DND-41 (cell line): ENCODE results near the gene PDCL2.
A peak's percentile ranks its signal among the peaks of the same experiment; 100 is the strongest.
"Not testable (repeated sequence)": the region's sequence is repeated elsewhere in the genome, so short reads cannot be mapped to it uniquely, and the experiment has no call there.

Source experiments
- ATAC-seq: fragments of 200-7000 bp; cut with Tn5 transposase; 3 replicates; pipeline ENCODE4 v1.9.1; 2021; ENCODE audit warnings: low read depth; ENCODE audit not compliant: insufficient read depth
- DNase-seq: peaks from one replicate; pipeline ENCODE4 v3.0.0-alpha.2; 2020
- H2AFZ ChIP-seq: 2 replicates; pipeline ENCODE4 v1.6.0; 2012; ENCODE audit warnings: low read depth, low read length
- H3K27ac ChIP-seq: 2 replicates; pipeline ENCODE4 v1.5.1; 2012; ENCODE audit warnings: low read length, inconsistent platforms
- H3K27me3 ChIP-seq: fragments of 200-600 bp; sonication (generic); 2 replicates; pipeline ENCODE4 v1.6.0; 2012; ENCODE audit warnings: low read length, mild to moderate bottlenecking, inconsistent platforms; ENCODE audit not compliant: insufficient read depth, poor library complexity
- H3K36me3 ChIP-seq: 2 replicates; pipeline ENCODE4 v1.5.1; 2012; ENCODE audit warnings: low read length, inconsistent platforms; ENCODE audit not compliant: insufficient read depth
- H3K4me1 ChIP-seq: 2 replicates; pipeline ENCODE4 v1.5.1; 2012; ENCODE audit warnings: mild to moderate bottlenecking, low read length; ENCODE audit not compliant: insufficient read depth
- H3K4me2 ChIP-seq: 2 replicates; pipeline ENCODE4 v1.6.0; 2012; ENCODE audit warnings: mild to moderate bottlenecking, moderate library complexity, low read length, inconsistent platforms; ENCODE audit not compliant: insufficient read depth
- H3K4me3 ChIP-seq, 2 experiments: fragments of 200-600 bp in 1 of 2; shearing (Covaris generic) in 1 of 2; 2 replicates each; pipeline ENCODE4 v1.5.1; 2012 to 2016; ENCODE audit warnings: inconsistent platforms in 2 of 2, low read length in 2 of 2, mild to moderate bottlenecking in 2 of 2, low read depth in 1 of 2, moderate library complexity in 1 of 2
- H3K79me2 ChIP-seq: 2 replicates; pipeline ENCODE4 v1.6.0; 2012; ENCODE audit warnings: low read length, inconsistent platforms; ENCODE audit not compliant: insufficient read depth
- H3K9ac ChIP-seq: 2 replicates; pipeline ENCODE4 v1.6.0; 2012; ENCODE audit warnings: low read depth, mild to moderate bottlenecking, inconsistent platforms, low read length, moderate library complexity
- H3K9me3 ChIP-seq: 2 replicates; pipeline ENCODE4 v1.5.1; 2012; ENCODE audit warnings: low read length, moderate library complexity, mild to moderate bottlenecking, inconsistent platforms; ENCODE audit not compliant: insufficient read depth, severe bottlenecking
- H4K20me1 ChIP-seq: 2 replicates; pipeline ENCODE4 v1.6.0; 2012; ENCODE audit warnings: low read length; ENCODE audit not compliant: insufficient read depth
- EZH2 ChIP-seq: IDR thresholded peaks from 3 replicates; pipeline ENCODE4 v1.6.1; 2012; ENCODE audit warnings: borderline replicate concordance, low read depth, mild to moderate bottlenecking, moderate library complexity, low read length, inconsistent platforms; ENCODE audit not compliant: severe bottlenecking
- TF ChIP-seq, protein P1 (sequence below): IDR thresholded peaks from 2 replicates; pipeline ENCODE4 v1.5.1; 2012; ENCODE audit warnings: borderline replicate concordance, low read length, moderate library complexity, mild to moderate bottlenecking; ENCODE audit not compliant: poor library complexity, severe bottlenecking; ENCODE audit errors: extremely low read depth

Gene PDCL2

DNA sequence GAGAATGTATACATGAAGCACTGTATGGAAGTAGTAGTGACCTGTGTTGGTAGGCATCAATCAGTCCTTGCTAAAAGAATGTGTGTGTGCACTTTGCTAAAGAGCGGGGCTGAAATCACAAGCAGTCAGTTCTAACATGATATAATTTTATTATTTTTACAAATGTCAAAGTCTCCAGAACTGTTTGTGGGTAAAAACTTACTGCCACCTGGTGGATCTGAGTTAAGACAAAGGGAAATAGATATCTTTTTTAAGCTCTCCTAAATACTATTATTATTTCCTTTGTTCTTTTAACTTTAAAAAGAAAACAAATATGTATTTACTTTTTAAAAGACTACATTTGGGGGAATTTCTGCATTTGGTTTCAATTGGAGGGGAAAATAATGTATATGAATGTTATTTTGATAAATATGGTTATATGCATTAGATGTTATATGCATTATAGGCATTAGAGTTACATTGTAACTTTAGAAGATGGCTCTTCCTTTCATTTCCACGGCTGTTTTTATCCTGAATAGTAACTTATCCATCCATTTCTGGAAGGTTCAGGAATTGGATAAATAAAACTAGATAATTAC lies 37.5 kb downstream of the PDCL2 start:
- Histone ChIP-seq H3K79me2 (no peaks in the 10 kb centered on the region), H4K20me1 (no peaks in the 10 kb centered on the region), H3K9ac (no peak overlapping the region), H3K4me3 (no peak overlapping the region), H3K27me3 (no peaks in the 10 kb centered on the region), H3K4me1 (no peaks in the 10 kb centered on the region), H3K4me2 (no peak overlapping the region), H3K27ac (no peak overlapping the region), H3K36me3 (no peaks in the 10 kb centered on the region), H2AFZ (no peak overlapping the region), H3K9me3 (no peaks in the 10 kb centered on the region)
- DNase-seq: no peak
- TF ChIP-seq, protein P1, sequence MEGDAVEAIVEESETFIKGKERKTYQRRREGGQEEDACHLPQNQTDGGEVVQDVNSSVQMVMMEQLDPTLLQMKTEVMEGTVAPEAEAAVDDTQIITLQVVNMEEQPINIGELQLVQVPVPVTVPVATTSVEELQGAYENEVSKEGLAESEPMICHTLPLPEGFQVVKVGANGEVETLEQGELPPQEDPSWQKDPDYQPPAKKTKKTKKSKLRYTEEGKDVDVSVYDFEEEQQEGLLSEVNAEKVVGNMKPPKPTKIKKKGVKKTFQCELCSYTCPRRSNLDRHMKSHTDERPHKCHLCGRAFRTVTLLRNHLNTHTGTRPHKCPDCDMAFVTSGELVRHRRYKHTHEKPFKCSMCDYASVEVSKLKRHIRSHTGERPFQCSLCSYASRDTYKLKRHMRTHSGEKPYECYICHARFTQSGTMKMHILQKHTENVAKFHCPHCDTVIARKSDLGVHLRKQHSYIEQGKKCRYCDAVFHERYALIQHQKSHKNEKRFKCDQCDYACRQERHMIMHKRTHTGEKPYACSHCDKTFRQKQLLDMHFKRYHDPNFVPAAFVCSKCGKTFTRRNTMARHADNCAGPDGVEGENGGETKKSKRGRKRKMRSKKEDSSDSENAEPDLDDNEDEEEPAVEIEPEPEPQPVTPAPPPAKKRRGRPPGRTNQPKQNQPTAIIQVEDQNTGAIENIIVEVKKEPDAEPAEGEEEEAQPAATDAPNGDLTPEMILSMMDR: peak; percentile 49
- TF ChIP-seq EZH2: no peak
- ATAC-seq: peak; percentile 53; the same call in 2 of the 3 replicates

DNA sequence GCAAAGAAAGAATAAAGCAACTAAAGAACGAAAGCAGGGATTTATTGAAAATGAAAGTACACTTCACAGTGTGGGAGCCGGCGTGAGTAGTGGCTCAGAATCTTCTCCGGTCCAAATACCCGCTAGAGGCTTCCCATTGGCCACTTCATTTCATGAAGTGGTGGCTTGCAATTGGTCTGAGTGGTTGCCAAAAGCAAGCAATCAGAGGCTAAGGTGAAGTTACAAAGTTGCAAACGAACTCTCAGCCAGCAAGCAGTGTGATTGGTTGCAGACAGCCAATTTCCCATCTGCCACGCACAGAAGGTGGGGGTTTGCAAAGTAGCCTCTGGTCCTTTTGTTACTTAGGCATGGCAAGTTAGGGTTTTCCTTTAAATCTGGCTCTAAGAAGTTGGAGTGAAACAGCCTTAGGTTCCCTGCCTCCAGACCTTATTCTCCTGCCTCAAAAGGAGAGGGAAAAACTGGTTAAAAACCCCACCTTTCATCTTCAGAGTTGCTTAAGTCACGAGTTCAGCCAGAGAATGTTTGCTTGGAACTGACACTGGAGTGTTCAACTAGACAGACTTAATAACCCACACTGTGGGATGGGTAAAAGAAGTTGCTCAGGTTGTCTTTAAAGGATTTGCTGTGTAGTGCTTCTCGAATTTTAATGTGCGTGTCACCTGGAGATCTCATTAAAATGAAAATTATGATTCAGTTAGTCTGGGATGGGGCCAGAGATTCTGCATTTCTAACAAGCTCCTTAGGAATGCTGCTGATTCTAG lies 38.4 kb downstream of the PDCL2 start:
- no peak for ATAC-seq
- no peaks in the 10 kb centered on the region for H3K27me3 ChIP-seq
- TF ChIP-seq, protein P1: no peak
- TF ChIP-seq EZH2: no peak
- no peaks in the 10 kb centered on the region for H3K9me3 ChIP-seq
- H3K27ac ChIP-seq: no peak overlapping the region
- H4K20me1 ChIP-seq: no peaks in the 10 kb centered on the region
- H3K4me3 ChIP-seq: no peak overlapping the region
- H3K4me2 ChIP-seq: no peak overlapping the region
- no peak overlapping the region for H3K9ac ChIP-seq
- no peaks in the 10 kb centered on the region for H3K36me3 ChIP-seq
- H3K4me1 ChIP-seq: peaks cover under 1% of the 10 kb centered on the region; the same call in 1 of the 2 replicates
- H3K79me2 ChIP-seq: no peaks in the 10 kb centered on the region
- H2AFZ ChIP-seq: 0 out of 2 replicates have a peak overlapping the region, but pooled peaks have one; percentile 25
- no peak for DNase-seq

DNA sequence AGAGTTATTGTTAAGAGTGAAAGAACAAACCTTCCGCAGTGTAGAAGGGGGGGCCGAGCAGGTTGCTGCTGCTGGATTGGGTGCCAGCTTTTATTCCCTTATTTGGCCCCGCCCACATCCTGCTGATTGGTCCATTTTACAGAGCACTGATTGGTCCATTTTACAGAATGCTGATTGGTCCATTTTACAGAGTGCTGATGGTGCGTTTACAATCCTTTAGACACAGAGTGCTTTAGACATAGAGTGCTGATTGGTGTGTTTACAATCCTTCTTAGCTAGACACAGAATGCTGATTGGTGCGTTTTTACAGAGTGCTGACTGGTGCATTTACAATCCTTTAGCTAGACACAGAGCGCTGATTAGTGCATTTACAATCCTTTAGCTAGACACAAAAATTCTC lies 40.1 kb downstream of the PDCL2 start:
- H3K36me3 ChIP-seq, H3K27ac ChIP-seq, H3K27me3 ChIP-seq, H3K4me2 ChIP-seq, H4K20me1 ChIP-seq, ATAC-seq, DNase-seq, H2AFZ ChIP-seq, H3K9ac ChIP-seq, H3K9me3 ChIP-seq, H3K4me3 ChIP-seq, H3K79me2 ChIP-seq: not testable (repeated sequence)
- H3K4me1 ChIP-seq: peaks cover 14% of the 10 kb centered on the region

DNA sequence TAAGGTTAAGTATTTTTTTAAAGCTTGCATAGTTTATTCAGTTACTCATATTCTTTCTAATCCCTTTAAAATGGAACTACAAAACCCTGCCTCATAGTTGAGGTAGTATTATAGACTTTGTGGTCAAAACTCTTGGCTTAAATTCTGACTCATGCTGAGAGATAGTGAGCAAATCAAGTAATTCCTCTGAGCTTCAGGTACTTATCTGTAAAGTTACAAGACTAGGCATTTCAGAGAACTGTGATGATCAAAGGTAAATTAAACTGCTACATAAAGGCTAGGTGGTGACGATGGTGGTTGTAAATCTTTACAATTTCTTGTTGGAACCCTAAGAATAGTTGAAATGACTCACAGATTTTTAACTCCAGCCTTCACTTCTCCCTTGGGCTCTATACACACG lies 42.2 kb downstream of the PDCL2 start:
- Histone ChIP-seq H3K9ac (no peak overlapping the region), H3K36me3 (no peaks in the 10 kb centered on the region; the same call in 1 of the 2 replicates), H4K20me1 (peaks cover 2% of the 10 kb centered on the region; the same call in 1 of the 2 replicates), H2AFZ (no peak overlapping the region), H3K4me1 (peaks cover 21% of the 10 kb centered on the region), H3K9me3 (no peaks in the 10 kb centered on the region), H3K4me3 (no peak overlapping the region), H3K27me3 (no peaks in the 10 kb centered on the region), H3K79me2 (peaks cover 18% of the 10 kb centered on the region), H3K27ac (no peak overlapping the region), H3K4me2 (no peak overlapping the region)
- DNase-seq: no peak
- no peak for ATAC-seq
- TF ChIP-seq, protein P1: no peak
- TF ChIP-seq EZH2: no peak
